OCI-LY7 (cell line): ENCODE results near the gene GLIS2. TPM values are rescaled to one million over a fixed set of nuclear protein-coding genes. Genes with fewer than 3 reads are reported as not detected.

Experiments used
- BruUV-seq: library from RNA; stranded (reverse); fragments of 400-500 nt; replicated peaks from 2 replicates; lab custom pipeline; 2021; lab: Mats Ljungman, UMichigan
- CTCF ChIA-PET: fragments of 300-600 bp; sonication (Branson Sonifier 250); formaldehyde crosslinking; loops from one replicate; lab custom pipeline; 2022; ENCODE audit warnings: antibody characterized with exemption; ENCODE audit not compliant: unreplicated experiment; lab: Charles Lee
- POLR2A ChIA-PET: fragments of 300-600 bp; sonication (Branson Sonifier 250); formaldehyde crosslinking; loops from one replicate; lab custom pipeline; 2022; ENCODE audit warnings: antibody characterized with exemption; lab: Charles Lee
- DNase-seq: peaks from one replicate; pipeline ENCODE4 v3.0.0-alpha.2; 2015; ENCODE audit warnings: low spot score
- H2AFZ ChIP-seq: fragments of 200-600 bp; sonication (generic), shearing (Covaris generic); 2 replicates; pipeline ENCODE4 v1.6.1; 2014; ENCODE audit warnings: mild to moderate bottlenecking, antibody characterized with exemption, low read length, moderate library complexity
- H3K27ac ChIP-seq: fragments of 200-600 bp; sonication (generic); 2 replicates; pipeline ENCODE4 v1.5.1; 2014; ENCODE audit warnings: mixed run types, low read depth, mild to moderate bottlenecking, moderate library complexity, low read length, inconsistent platforms; ENCODE audit not compliant: poor library complexity, severe bottlenecking
- H3K36me3 ChIP-seq: fragments of 200-600 bp; sonication (generic); 2 replicates; pipeline ENCODE4 v1.6.1; 2014; ENCODE audit warnings: mild to moderate bottlenecking, antibody characterized with exemption, low read length, moderate library complexity, mixed read lengths; ENCODE audit not compliant: insufficient read depth
- H3K4me1 ChIP-seq: fragments of 200-600 bp; sonication (generic); 2 replicates; pipeline ENCODE4 v1.5.1; 2014; ENCODE audit warnings: mild to moderate bottlenecking, low read length; ENCODE audit not compliant: insufficient read depth, poor library complexity, severe bottlenecking
- H3K4me2 ChIP-seq: fragments of 200-600 bp; sonication (generic); 2 replicates; pipeline ENCODE4 v1.6.1; 2014; ENCODE audit warnings: mild to moderate bottlenecking, low read length
- H3K4me3 ChIP-seq: fragments of 200-600 bp; sonication (generic); 2 replicates; pipeline ENCODE4 v1.5.1; 2014; ENCODE audit warnings: mild to moderate bottlenecking, low read depth, low read length; ENCODE audit not compliant: poor library complexity, severe bottlenecking
- H3K79me2 ChIP-seq: fragments of 200-600 bp; sonication (generic); 2 replicates; pipeline ENCODE4 v1.6.1; 2016; ENCODE audit warnings: low read depth, mild to moderate bottlenecking, low read length, moderate library complexity, mixed read lengths; ENCODE audit not compliant: insufficient read depth
- H3K9me2 ChIP-seq: fragments of 200-600 bp; sonication (generic); 2 replicates; pipeline ENCODE4 v1.6.1; 2016; ENCODE audit warnings: mild to moderate bottlenecking, low read length, mixed read lengths; ENCODE audit not compliant: insufficient read depth
- H3K9me3 ChIP-seq: fragments of 200-600 bp; sonication (generic); 2 replicates; pipeline ENCODE4 v1.6.1; 2014; ENCODE audit warnings: mild to moderate bottlenecking, mixed run types, low read length, mixed read lengths
- H4K20me1 ChIP-seq: fragments of 200-600 bp; sonication (generic); 2 replicates; pipeline ENCODE4 v1.6.1; 2014; ENCODE audit warnings: mild to moderate bottlenecking, antibody characterized with exemption, low read length, moderate library complexity, mixed read lengths; ENCODE audit not compliant: insufficient read depth
- EZH2phosphoT487 ChIP-seq: fragments of 200-600 bp; sonication (generic); IDR thresholded peaks from 2 replicates; pipeline ENCODE4 v1.6.1; 2018; ENCODE audit warnings: low read depth, borderline replicate concordance, mild to moderate bottlenecking, mixed run types, antibody characterized with exemption, low read length, moderate library complexity, mixed read lengths
- intact Hi-C: fragments of 100-400 bp; cut with micrococcal nuclease; formaldehyde crosslinking; loops from one replicate; pipeline ENCODE4 v1.10.0; 2022; ENCODE audit not compliant: unreplicated experiment
- total RNA-seq, 2 experiments: library from RNA; depleted of rRNA in 1 of 2; stranded (reverse); fragments of >200 nt in 1 of 2; shearing (Covaris generic) in 1 of 2; gene quantifications; 2 replicates each; pipeline ENCODE4 v1.2.3, GENCODE V29; 2014 to 2022
- TF ChIP-seq, protein P1 (sequence below): fragments of 200-600 bp; sonication (generic); conservative IDR thresholded peaks from 2 replicates; pipeline ENCODE4 v1.5.1; 2014; ENCODE audit warnings: mild to moderate bottlenecking, antibody characterized with exemption, low read length, moderate library complexity, mixed read lengths

GLIS2 gene
- total RNA-seq, 2 experiments from 2014 or later = 0.08 TPM; not detected in 1

- ChIA-PET CTCF (interaction anchor here (1.0 kb wide), 2 partner anchors 17 to 21 kb away, joined by 3 read pairs; no protein-coding TSS in a partner anchor), POLR2A (interaction anchor here (0.6 kb wide), 1 partner anchor 15 kb away, joined by 3 read pairs; no protein-coding TSS in a partner anchor)
- peak overlapping the region; percentile 96 for H3K4me2 ChIP-seq
- H3K36me3 ChIP-seq = peaks cover 37% of the 10 kb centered on the region
- TF ChIP-seq, protein P1, sequence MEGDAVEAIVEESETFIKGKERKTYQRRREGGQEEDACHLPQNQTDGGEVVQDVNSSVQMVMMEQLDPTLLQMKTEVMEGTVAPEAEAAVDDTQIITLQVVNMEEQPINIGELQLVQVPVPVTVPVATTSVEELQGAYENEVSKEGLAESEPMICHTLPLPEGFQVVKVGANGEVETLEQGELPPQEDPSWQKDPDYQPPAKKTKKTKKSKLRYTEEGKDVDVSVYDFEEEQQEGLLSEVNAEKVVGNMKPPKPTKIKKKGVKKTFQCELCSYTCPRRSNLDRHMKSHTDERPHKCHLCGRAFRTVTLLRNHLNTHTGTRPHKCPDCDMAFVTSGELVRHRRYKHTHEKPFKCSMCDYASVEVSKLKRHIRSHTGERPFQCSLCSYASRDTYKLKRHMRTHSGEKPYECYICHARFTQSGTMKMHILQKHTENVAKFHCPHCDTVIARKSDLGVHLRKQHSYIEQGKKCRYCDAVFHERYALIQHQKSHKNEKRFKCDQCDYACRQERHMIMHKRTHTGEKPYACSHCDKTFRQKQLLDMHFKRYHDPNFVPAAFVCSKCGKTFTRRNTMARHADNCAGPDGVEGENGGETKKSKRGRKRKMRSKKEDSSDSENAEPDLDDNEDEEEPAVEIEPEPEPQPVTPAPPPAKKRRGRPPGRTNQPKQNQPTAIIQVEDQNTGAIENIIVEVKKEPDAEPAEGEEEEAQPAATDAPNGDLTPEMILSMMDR = no peak
- TF ChIP-seq EZH2phosphoT487 = no peak
- peak overlapping the region; percentile 71 for H2AFZ ChIP-seq
- peaks cover 46% of the 10 kb centered on the region for H3K79me2 ChIP-seq
- BruUV-seq = no TSS peak
- peaks cover 44% of the 10 kb centered on the region for H3K4me1 ChIP-seq
- no peaks in the 10 kb centered on the region for H3K9me2 ChIP-seq
- no peaks in the 10 kb centered on the region; the same call in 1 of the 2 replicates for H4K20me1 ChIP-seq
- intact Hi-C loops = loop anchor here (2.0 to 5.0 kb wide), 4 partner anchors 35 to 315 kb away; partner anchors contain the start of genes CORO7, HMOX2, MGRN1 and TFAP4
- peak; percentile 98 for DNase-seq
- H3K4me3 ChIP-seq = peak overlapping the region; percentile 91
- peak overlapping the region; percentile 90 for H3K27ac ChIP-seq
- H3K9me3 ChIP-seq = no peaks in the 10 kb centered on the region
Observed at GRCh38 chr16:4307215-4308037, 8.4 kb upstream of the GLIS2 start.

GRCh38 chr16:4309102-4309832 is 6.6 kb upstream of the GLIS2 start:
- no TSS peak for BruUV-seq
- Histone ChIP-seq H3K36me3 (peaks cover 20% of the 10 kb centered on the region), H3K9me2 (no peaks in the 10 kb centered on the region), H2AFZ (peak overlapping the region; percentile 43; the same call in 1 of the 2 replicates), H3K4me1 (peaks cover 42% of the 10 kb centered on the region), H4K20me1 (no peaks in the 10 kb centered on the region; the same call in 1 of the 2 replicates), H3K79me2 (peaks cover 30% of the 10 kb centered on the region), H3K27ac (peak overlapping the region; percentile 90), H3K9me3 (no peaks in the 10 kb centered on the region), H3K4me3 (no peak overlapping the region), H3K4me2 (peak overlapping the region; percentile 60; the same call in 1 of the 2 replicates)
- intact Hi-C loops = loop anchor here (1.0 to 5.0 kb wide), 4 partner anchors 21 to 313 kb away; partner anchors contain the start of genes CORO7, HMOX2 and MGRN1
- CTCF ChIA-PET = interaction anchor here (1.0 to 1.3 kb wide), 2 partner anchors 17 to 19 kb away, joined by 4 read pairs; no protein-coding TSS in a partner anchor
- TF ChIP-seq, protein P1 = no peak
- TF ChIP-seq EZH2phosphoT487 = no peak
- POLR2A ChIA-PET = interaction anchor here (0.5 kb wide), 1 partner anchor 162 kb away, joined by 4 read pairs; no protein-coding TSS in a partner anchor
- DNase-seq = peak; percentile 25
